ENCODE results near the gene NF2.

GRCh38 chr22:29684244-29684643 lies 80.8 kb downstream of the NF2 start:
- TF ChIP-seq CTCF (IDR thresholded peaks at IDR 0.05) (no peak), POLR2A (IDR thresholded peaks at IDR 0.05) (no peak)

Data from right lobe of liver (tissue), 4 donors.